Measurements from ENCODE around the gene ATF3.

DNA sequence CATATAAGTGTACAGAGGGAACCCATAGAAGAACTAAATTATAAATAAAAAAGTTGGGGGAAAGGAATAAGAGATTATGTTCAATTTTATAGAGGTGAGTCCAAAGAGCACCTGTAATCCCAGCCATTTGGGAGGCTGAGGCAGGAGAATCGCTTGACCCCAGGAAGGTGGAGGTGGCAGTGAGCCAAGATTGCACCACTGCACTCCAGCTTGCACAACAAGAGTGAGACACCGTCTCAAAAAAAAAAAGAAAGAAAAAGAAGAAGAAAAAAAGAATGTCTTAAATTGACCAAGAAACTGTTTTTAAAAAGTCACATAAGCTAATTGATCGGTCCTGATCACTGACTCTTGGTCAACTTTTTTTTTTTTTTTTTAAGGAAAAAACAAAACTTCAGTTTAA is 19.1 kb upstream of the ATF3 start:
- TF ChIP-seq POLR2AphosphoS5 (IDR thresholded peaks at IDR 0.05) (no peak), EZH2 (IDR thresholded peaks at IDR 0.05; ENCODE audit: borderline replicate concordance, insufficient read depth, low read length, poor library complexity, severe bottlenecking) (no peak), EP300 (conservative IDR thresholded peaks at IDR 0.05; ENCODE audit: poor library complexity, severe bottlenecking) (no peak), TAF1 (IDR thresholded peaks at IDR 0.05; ENCODE audit: low read depth) (no peak), RAD21 (conservative IDR thresholded peaks at IDR 0.05) (no peak), SMC3 (conservative IDR thresholded peaks at IDR 0.05; ENCODE audit: poor library complexity) (no peak), MXI1 (conservative IDR thresholded peaks at IDR 0.05; ENCODE audit: poor library complexity, severe bottlenecking) (no peak)
- TF ChIP-seq, protein P1, sequence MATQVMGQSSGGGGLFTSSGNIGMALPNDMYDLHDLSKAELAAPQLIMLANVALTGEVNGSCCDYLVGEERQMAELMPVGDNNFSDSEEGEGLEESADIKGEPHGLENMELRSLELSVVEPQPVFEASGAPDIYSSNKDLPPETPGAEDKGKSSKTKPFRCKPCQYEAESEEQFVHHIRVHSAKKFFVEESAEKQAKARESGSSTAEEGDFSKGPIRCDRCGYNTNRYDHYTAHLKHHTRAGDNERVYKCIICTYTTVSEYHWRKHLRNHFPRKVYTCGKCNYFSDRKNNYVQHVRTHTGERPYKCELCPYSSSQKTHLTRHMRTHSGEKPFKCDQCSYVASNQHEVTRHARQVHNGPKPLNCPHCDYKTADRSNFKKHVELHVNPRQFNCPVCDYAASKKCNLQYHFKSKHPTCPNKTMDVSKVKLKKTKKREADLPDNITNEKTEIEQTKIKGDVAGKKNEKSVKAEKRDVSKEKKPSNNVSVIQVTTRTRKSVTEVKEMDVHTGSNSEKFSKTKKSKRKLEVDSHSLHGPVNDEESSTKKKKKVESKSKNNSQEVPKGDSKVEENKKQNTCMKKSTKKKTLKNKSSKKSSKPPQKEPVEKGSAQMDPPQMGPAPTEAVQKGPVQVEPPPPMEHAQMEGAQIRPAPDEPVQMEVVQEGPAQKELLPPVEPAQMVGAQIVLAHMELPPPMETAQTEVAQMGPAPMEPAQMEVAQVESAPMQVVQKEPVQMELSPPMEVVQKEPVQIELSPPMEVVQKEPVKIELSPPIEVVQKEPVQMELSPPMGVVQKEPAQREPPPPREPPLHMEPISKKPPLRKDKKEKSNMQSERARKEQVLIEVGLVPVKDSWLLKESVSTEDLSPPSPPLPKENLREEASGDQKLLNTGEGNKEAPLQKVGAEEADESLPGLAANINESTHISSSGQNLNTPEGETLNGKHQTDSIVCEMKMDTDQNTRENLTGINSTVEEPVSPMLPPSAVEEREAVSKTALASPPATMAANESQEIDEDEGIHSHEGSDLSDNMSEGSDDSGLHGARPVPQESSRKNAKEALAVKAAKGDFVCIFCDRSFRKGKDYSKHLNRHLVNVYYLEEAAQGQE (IDR thresholded peaks at IDR 0.05; ENCODE audit: borderline replicate concordance): no peak
- TF ChIP-seq, protein P2, sequence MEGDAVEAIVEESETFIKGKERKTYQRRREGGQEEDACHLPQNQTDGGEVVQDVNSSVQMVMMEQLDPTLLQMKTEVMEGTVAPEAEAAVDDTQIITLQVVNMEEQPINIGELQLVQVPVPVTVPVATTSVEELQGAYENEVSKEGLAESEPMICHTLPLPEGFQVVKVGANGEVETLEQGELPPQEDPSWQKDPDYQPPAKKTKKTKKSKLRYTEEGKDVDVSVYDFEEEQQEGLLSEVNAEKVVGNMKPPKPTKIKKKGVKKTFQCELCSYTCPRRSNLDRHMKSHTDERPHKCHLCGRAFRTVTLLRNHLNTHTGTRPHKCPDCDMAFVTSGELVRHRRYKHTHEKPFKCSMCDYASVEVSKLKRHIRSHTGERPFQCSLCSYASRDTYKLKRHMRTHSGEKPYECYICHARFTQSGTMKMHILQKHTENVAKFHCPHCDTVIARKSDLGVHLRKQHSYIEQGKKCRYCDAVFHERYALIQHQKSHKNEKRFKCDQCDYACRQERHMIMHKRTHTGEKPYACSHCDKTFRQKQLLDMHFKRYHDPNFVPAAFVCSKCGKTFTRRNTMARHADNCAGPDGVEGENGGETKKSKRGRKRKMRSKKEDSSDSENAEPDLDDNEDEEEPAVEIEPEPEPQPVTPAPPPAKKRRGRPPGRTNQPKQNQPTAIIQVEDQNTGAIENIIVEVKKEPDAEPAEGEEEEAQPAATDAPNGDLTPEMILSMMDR (IDR thresholded peaks at IDR 0.05; ENCODE audit: poor library complexity, severe bottlenecking): no peak
